RKO (cell line): ENCODE results near the gene AMOTL2.
A peak's percentile ranks its signal among the peaks of the same experiment; 100 is the strongest.

Experiments used
- DNase-seq: peaks from one replicate; pipeline ENCODE4 v3.0.0-alpha.2; 2016; ENCODE audit warnings: low spot score

The AMOTL2 gene

DNA sequence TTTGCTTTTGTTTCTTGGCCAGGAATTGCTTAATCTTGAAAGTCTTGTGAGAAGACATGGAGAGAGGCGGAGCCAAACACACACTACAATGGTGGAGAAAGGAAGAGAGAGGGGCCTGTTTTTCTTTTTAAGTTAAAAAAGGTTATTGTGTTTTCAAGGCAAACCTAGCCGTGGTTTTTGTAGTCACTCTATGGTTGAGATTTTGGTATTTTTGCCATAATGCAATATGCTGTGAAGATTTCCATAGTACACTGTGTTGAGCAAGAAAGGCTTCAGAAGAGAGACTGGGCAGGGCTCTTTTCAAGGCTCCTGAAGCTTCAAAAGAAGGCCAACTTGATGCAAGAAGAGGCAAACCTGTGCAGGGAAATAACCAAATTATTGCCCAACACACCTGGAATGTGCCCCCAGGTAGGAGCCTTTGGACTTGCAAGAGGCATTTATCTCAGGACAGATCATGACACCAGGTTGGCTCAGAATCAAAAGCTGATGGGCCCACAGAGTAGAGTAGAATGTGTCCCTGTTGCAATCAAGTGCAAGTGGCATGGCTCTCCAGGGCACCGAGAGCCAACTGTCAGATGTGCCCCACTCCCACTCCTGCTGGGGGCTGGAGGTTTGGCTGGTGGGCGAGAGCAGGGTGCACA, 22.1 kb downstream of the AMOTL2 start:
- no peak for DNase-seq

DNA sequence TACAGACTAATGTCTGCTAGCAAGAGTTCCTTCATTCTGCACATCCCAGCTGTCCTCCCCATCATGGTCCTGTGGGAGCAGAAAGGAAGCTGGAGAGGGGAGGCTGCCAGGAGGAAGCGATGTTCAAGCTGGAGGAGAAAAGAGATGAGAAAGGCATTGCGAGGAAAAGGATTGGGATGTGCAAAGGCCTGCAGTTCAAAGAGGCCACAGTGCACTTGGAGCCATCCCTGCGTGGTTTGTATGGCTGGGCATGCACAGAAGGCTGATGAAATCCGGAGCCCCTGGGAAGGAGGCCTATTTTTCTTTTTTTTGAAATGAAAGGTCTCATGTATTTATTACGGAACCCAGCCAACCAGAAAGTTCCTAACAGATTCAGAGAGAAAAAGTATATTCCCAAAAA, 22.8 kb downstream of the AMOTL2 start:
- no peak for DNase-seq

DNA sequence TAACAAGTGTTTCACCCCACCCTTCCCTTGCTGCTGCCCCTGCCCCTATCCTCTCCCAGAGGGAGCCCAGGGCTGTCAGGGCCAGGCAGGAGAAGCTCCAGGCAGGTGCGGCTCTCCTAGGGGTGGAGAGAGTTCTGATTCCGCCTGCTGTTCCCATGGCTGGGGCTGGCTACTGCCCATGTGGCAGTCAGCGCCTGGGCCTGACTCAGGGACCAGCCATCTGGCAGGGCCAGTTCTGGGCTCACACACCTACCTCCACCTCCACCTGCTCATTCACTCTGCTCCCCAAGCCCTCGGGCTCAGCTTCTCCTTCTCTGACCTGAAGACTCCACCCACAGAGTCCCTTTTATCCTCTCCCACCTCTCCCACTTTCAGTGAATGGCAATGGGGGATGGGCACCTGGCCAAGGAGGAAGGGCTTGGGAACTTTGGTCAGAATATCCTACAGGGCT, 23.4 kb downstream of the AMOTL2 start:
- no peak for DNase-seq

DNA sequence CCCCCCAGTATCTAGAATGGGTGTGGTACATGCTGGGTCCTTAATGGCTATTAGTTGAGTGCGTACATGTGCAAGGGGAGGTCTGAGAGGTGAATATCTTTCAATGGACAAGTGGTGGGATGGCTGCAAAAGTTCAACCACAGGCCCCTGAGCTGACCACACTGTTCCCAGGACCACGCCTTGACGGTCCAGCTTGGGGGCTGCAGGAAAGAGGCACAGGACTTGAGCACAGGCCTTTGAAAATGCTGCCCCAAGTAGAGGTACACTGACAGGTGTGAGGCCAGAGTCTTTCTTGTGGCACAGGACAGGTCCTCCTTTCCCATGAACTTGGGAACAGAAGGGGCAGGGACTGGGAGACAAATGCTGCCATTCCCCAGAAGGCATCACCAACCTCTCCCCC, 24.0 kb downstream of the AMOTL2 start:
- DNase-seq, result no peak

DNA sequence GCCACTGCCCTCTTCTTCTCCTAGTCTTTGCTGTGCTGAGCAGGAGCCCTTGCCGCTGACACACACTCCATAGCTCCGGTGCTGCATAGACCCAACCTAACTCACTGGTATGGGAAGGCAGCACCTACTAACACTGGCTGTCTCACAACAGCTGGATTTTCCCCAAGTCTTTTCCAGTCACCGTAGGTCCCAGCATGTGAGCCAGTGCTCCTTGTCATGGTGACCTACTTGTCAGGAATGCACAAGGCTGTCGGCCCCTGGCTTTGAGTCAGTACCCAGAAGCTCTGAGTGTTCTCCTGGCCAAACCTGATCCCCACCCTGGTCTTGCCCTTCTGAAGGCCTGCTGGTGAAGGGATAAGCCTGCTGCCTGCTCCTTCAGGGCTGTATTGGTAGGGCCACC, 25.7 kb downstream of the AMOTL2 start:
- DNase-seq, result peak; percentile 47

DNA sequence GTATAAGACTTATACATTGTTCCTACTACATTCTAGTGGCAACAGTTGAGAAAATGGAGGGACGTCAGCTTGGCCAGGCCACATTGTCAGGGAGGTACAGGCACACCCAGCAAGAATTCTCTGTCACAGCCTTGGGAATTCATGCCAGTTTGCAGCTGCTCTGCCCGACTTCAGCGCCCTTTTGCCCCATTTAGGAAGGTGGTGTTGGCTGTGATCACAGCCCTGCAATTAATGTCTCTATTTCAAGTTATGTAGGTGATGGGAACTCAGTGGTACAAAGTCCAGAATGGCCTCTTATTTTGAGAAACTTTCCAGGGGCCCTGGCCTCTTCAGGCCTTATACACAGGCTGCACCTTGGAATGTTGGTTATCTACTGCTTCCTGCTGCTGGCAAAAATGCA, 26.7 kb downstream of the AMOTL2 start:
- DNase-seq, result no peak

DNA sequence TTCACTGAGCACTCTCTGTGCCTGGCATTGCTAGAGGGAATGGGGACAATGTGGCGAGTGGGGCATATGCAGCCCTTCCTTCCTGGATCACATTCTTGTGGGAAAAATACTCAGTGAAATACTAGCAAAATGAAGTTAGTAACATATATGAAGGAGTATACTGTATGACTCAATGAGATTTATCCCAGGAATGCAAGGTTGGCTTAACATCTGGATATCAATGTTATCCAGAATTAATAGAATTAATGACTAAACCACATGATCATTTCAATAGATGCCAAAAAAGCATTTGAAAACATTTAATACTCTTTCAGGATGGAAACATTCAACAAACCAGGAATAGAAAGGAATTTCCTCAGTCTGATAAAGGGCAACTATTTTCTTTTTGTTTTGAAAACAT, 27.5 kb downstream of the AMOTL2 start:
- DNase-seq, result no peak

DNA sequence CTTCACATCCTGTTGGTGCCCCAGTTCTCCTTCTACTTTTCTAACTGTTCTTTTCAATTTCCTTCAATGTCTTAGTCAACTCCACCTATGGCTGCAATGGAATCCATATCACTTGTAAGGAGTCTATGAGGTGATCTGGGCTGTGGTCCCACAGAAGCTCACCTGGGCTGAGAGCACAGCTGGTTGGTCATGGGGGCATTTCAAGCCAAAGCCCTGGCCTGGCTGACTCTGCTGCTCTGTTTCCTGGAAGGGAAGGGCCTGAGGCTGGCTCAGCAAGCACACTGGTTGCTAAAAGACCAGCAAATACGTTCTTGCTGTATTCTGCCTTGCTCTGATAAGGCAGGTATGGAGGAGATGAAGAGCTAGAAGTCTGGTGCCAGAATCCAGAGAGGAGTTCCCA, 29.0 kb downstream of the AMOTL2 start:
- no peak for DNase-seq

DNA sequence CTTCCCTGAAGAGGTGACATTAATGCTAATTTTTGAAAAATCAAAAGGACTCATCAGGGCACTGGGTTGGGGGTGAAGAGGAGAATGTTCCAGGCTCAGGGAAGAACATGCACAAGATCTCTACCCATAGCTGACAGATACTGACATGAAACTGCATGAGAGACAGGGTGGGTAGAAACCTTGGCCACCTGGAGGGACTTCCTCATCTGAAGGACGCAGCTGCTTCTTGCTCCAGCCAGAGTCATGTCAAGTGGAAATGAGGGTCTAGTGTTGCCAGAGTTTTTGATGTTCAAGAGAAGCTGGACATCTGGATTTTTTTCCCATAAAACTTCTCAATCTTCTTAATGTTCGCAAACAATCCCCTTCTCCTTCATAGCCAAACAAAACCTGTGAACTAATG, 29.7 kb downstream of the AMOTL2 start:
- no peak for DNase-seq

DNA sequence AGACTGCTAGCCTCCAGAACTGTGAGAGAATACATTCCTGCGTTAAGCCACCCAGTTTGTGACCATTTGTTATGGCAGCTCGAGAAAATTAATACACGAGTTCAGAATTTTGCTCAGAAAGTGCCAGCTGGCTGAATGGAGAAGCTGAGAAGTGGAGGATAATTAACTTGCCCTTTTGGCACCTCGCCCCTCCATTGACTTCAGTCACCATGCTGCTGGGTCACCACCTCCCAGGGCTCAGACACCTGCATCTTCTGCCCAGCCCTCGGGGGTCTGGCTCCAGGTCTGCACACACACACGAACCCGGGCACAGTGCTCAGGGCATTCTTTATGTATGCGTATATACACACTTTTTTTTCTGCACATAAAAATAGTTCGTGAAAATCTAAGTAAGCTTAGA, 32.0 kb downstream of the AMOTL2 start:
- DNase-seq, result no peak

DNA sequence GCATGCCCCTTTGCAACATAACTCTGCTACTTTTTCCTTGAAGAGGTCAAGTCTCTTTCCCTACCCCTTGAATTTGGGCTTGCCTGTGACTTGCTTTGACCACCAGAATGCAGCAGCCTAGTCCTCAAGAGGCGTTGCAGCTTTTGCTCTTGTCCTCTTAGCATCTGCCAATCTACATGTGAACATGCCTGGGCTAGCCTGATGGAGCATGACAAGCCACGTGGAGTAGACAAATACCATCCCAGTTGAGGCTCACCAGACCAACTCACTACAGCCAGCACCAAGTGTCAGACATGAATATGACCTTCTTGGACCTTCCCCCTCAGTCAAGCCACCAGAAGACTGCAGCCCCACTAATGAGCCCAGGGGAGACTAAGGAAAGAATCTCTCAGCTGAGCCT, 32.9 kb downstream of the AMOTL2 start:
- no peak for DNase-seq

GRCh38 chr3:134340982-134341365, 33.3 kb downstream of the AMOTL2 start:
- DNase-seq, result no peak

GRCh38 chr3:134340362-134340981, 33.8 kb downstream of the AMOTL2 start:
- DNase-seq, result no peak

DNA sequence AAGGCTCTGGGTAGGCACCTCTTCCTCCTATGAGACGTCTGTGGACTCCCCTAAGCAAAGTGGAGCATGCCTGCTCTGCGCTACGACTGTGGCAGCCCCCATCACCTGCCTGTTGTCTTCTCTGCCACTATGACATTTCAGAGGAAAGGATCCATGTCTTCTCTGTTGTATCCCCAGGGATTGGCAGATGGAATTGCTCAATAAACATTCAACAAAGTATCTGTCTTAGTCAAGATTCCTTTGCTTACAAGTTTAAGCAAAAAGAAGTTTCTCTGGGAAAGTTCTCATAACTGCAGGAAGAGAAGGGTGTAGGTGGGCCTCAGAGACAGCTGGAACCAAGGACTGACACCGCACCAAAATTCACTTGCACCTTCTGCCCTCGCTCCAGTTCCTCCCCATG, 34.3 kb downstream of the AMOTL2 start:
- DNase-seq, result no peak

DNA sequence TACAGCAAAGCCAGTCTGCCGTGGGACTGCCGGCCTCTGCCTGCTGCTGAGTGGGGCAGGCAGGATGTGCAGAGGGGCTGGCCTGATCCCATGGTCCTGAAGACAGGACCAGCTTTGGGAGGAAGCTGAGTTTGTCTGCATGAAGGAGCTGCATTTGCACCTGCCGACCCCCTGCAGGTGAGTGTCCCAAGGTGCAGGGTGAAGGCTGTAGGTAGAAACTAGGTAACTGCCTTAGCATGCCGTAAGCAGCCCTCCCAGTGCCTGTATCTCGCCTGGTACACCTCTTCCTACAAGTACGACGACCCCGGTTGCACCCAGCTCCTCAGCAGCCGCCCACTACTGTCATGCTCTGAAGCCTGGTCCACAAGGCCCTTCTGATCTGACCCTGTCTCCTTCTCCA, 34.9 kb downstream of the AMOTL2 start:
- DNase-seq, result no peak

GRCh38 chr3:134338516-134339261, 35.6 kb downstream of the AMOTL2 start:
- DNase-seq, result no peak

DNA sequence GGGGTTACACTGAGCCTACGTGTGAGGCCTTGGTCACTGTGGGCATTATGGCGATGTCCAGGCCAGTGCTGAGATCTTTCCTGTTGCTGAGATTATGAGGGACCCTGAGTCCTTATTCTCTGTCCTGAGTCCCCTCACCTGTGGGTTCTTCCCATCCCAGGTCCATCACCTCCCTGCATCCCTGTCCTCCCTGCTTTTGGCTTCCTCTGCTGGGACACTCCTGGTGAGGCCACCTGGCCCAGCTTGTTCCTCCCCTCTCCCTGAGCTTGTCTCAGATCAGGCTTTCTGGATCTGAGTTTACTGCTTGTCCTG, 36.1 kb downstream of the AMOTL2 start:
- no peak for DNase-seq

GRCh38 chr3:134337511-134338200, 36.6 kb downstream of the AMOTL2 start:
- DNase-seq, result no peak

DNA sequence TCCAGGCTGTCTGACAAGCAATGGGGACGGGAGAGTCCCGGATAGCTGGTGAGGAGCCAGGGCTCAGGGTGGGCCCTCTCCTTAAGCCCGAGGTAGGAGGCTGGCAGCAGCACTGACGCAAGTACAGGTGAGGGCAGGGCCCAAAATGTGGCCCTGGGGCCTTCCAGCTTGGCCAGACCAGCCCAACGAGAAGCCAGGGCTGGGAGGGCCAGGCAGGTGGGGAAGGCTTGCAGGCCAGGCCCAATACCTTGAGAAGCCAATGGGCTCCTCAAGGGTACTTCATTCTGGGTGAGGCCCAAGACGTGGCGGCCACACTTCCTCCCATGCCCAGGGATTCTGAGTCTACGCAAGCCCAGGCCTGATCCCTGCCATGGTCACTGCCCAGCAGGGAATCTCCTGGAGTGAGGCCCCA, 37.2 kb downstream of the AMOTL2 start:
- no peak for DNase-seq

DNA sequence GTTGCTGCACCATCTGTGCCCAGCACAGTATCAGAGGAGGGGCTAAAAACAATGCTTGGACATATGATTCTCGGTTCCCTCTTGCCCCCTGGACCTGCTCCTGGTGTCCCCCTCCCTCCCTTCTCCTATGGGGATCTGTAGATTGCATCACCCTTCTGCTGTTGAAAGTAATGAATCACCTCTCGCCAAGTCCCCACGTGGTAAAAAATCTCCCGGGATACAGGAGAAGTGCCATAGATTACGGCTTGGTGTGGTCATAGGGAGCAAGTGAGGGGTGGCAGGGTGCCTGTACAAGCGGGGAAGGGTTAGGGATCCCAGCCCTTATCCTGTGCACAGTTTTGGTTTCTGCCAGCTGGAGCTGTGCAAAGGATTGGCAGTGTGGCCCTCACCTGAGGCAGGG, 37.7 kb downstream of the AMOTL2 start:
- no peak for DNase-seq

DNA sequence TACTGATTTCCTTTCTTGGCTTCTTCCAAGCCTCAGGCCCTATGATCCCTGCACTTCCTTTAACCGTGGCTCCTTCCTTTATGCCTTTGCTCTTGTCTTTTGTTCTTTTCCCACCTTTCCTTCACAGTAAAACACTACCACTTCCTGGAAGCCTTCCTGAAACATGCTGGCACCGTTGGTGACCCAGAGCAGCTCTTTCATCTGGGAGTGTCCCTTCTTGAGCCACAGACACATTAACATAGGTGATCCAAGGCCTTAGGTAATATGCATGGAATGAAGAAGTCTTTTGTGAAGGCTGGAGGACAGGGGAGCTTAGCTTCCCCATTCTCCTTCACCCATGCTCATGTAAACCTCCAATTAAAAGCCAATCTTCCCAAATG, 39.4 kb downstream of the AMOTL2 start:
- no peak for DNase-seq

DNA sequence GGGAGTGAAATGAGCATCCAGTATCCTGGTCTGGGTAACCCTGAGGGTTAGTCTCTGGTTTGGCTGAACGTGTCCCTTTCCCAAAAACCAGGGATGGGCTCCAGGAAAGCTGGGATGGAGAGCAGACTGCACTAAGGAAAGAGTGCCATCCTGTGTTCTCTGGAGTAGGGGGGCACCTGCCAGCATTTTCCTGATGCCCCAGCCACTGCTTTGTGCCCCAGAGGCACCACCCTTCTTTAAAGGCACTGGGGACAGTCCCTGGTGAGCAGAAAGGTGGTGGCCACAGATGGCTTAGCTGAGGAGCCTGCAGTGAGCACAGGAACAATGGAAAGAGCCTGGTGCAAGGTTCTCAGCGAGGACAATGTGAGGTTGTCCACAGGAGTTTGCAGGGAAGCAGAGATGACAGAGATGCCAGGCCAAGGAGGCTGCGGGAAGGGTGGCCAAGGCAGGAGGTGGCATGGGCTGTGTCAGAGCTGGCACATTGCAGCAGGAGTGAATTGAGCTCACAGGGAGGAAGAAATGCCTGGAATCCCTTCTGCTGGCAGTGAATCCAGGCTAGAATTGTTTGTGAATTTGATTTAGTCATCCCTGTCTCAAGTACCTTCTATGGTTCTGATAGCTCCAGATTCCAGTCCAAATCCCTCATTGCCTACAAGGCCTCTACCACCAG, 39.9 kb downstream of the AMOTL2 start:
- no peak for DNase-seq
